Tibial nerve (tissue), 4 donors: ENCODE measurements around the gene RHEB. TPM values are rescaled to one million over a fixed set of nuclear protein-coding genes. Genes with fewer than 3 reads are reported as not detected.

ENCODE experiments used
- DNase-seq, 2 donors: peaks; one replicate each; pipeline ENCODE4 v3.0.0-alpha.2; 2019; ENCODE audit warnings: low spot score in 2 of 2
- H3K27ac ChIP-seq, 4 donors: fragments of 200-600 bp; sonication (generic) in 3 of 4; one replicate each; pipeline ENCODE4 v1.5.1; 2017 to 2019; ENCODE audit warnings: mild to moderate bottlenecking in 1 of 4
- H3K27me3 ChIP-seq, 2 donors: fragments of 200-600 bp; sonication (generic) in 1 of 2; one replicate each; pipeline versions ENCODE4 v1.5.1 to v1.6.0; 2017 to 2019
- H3K36me3 ChIP-seq, 3 donors: fragments of 200-600 bp; sonication (generic); one replicate each; pipeline ENCODE4 v1.5.1; 2018 to 2019
- H3K4me1 ChIP-seq, 4 donors: fragments of 200-600 bp; sonication (generic) in 3 of 4; one replicate each; pipeline ENCODE4 v1.5.1; 2017 to 2019
- H3K4me3 ChIP-seq, 4 donors: fragments of 200-600 bp; sonication (generic) in 3 of 4; one replicate each; pipeline ENCODE4 v1.5.1; 2017 to 2019; ENCODE audit warnings: mild to moderate bottlenecking in 1 of 4, moderate library complexity in 1 of 4
- H3K9me3 ChIP-seq, 4 donors: fragments of 200-600 bp; sonication (generic) in 3 of 4; one replicate each; pipeline ENCODE4 v1.5.1; 2017 to 2019
- EP300 ChIP-seq, 2 donors: sonication (generic); formaldehyde crosslinking; IDR thresholded peaks; one replicate each; pipeline ENCODE4 v1.6.1; 2017; ENCODE audit warnings: antibody characterized with exemption in 2 of 2, mild to moderate bottlenecking in 1 of 2
- POLR2A ChIP-seq, 2 donors: fragments of 450-650 bp; IDR thresholded peaks; one replicate each; pipeline ENCODE4 v1.6.1; 2017; ENCODE audit warnings: antibody characterized with exemption in 2 of 2, mild to moderate bottlenecking in 2 of 2, moderate library complexity in 2 of 2
- WGBS, 2 donors: methylation state at CpG; one replicate each; pipeline ENCODE4 v1.1.5; 2018; 5-methylcytosine and 5-hydroxymethylcytosine counted together
- total RNA-seq, 4 donors: library from RNA; depleted of rRNA; stranded (reverse); fragments of >200 nt; gene quantifications; one replicate each; pipeline ENCODE4 v1.1.0, GENCODE V29; 2016
- TF ChIP-seq, protein P1 (sequence below), 5 experiments: fragments of 200-600 bp in 3 of 5; fragments of 450-650 bp in 2 of 5; sonication (generic) in 3 of 5; IDR thresholded peaks; one replicate each; pipeline ENCODE4 v1.5.1; 2016 to 2019; ENCODE audit warnings: antibody characterized with exemption in 5 of 5, mild to moderate bottlenecking in 3 of 5, moderate library complexity in 2 of 5

The RHEB gene
- total RNA-seq, 4 donors from 2014 or later, result 95.4 to 128 (median 103) TPM

- Histone ChIP-seq H3K27me3 (no peaks in the 10 kb centered on the region), H3K4me3 (no peak overlapping the region), H3K27ac (peak overlapping the region in 1 of 4 donors; percentile 29), H3K9me3 (peaks cover 0 to 19% (median 5%) of the 10 kb centered on the region in 4 donors), H3K36me3 (peaks cover 0 to 75% (median 10%) of the 10 kb centered on the region in 3 donors), H3K4me1 (peaks cover 0 to 25% (median 17%) of the 10 kb centered on the region in 4 donors)
- TF ChIP-seq POLR2A (IDR thresholded peaks at IDR 0.05) (no peak), EP300 (IDR thresholded peaks at IDR 0.05) (no peak)
- TF ChIP-seq, protein P1, sequence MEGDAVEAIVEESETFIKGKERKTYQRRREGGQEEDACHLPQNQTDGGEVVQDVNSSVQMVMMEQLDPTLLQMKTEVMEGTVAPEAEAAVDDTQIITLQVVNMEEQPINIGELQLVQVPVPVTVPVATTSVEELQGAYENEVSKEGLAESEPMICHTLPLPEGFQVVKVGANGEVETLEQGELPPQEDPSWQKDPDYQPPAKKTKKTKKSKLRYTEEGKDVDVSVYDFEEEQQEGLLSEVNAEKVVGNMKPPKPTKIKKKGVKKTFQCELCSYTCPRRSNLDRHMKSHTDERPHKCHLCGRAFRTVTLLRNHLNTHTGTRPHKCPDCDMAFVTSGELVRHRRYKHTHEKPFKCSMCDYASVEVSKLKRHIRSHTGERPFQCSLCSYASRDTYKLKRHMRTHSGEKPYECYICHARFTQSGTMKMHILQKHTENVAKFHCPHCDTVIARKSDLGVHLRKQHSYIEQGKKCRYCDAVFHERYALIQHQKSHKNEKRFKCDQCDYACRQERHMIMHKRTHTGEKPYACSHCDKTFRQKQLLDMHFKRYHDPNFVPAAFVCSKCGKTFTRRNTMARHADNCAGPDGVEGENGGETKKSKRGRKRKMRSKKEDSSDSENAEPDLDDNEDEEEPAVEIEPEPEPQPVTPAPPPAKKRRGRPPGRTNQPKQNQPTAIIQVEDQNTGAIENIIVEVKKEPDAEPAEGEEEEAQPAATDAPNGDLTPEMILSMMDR (IDR thresholded peaks at IDR 0.05), result no peak
- DNase-seq, result no peak
- 90 to 91% methylated on average over 8 of the region's 8 CpGs for WGBS, 2 donors
Measured at GRCh38 chr7:151465169-151465568, 54.5 kb downstream of the RHEB start.

GRCh38 chr7:151462306-151462779 lies 57.4 kb downstream of the RHEB start:
- Histone ChIP-seq H3K4me1 (peaks cover 0 to 27% (median 26%) of the 10 kb centered on the region in 4 donors), H3K4me3 (no peak overlapping the region), H3K27me3 (no peaks in the 10 kb centered on the region), H3K27ac (peak overlapping the region in 2 of 4 donors; percentile 95 to 98), H3K9me3 (peaks cover 0 to 19% (median 5%) of the 10 kb centered on the region in 4 donors), H3K36me3 (peaks cover 0 to 46% (median 0%) of the 10 kb centered on the region in 3 donors)
- DNase-seq, result no peak
- 50 to 56% methylated on average over 1 of the region's 1 CpG for WGBS, 2 donors
- no peak for TF ChIP-seq EP300 (IDR thresholded peaks at IDR 0.05)
- TF ChIP-seq, protein P1 (IDR thresholded peaks at IDR 0.05), result no peak
- no peak for TF ChIP-seq POLR2A (IDR thresholded peaks at IDR 0.05)

DNA sequence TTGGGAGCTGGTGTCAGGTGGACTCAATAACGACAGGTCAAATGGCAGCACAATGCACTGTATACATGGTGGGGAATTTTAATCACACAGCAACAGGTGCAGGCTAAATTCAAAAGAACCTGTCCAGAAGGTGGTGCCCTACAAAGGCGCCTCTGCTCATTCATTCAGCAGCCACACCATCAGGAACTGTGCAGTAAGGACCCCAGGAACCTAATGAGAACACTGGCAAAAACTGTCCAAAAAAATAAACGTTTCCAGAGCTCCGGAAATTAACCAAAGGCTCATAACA lies 57.8 kb downstream of the RHEB start:
- WGBS, 2 donors, result 57 to 70% methylated on average over 4 of the region's 4 CpGs
- DNase-seq, result no peak
- TF ChIP-seq POLR2A (IDR thresholded peaks at IDR 0.05) (no peak), EP300 (IDR thresholded peaks at IDR 0.05) (no peak)
- TF ChIP-seq, protein P1 (IDR thresholded peaks at IDR 0.05), result no peak
- H3K27ac ChIP-seq, result peak overlapping the region in 2 of 4 donors; percentile 95 to 98
- H3K27me3 ChIP-seq, result no peaks in the 10 kb centered on the region
- H3K9me3 ChIP-seq, result peaks cover 0 to 19% (median 5%) of the 10 kb centered on the region in 4 donors
- H3K4me3 ChIP-seq, result no peak overlapping the region
- H3K36me3 ChIP-seq, result peaks cover 0 to 42% (median 0%) of the 10 kb centered on the region in 3 donors
- H3K4me1 ChIP-seq, result peaks cover 0 to 27% (median 26%) of the 10 kb centered on the region in 4 donors

- Histone ChIP-seq H3K27me3 (no peaks in the 10 kb centered on the region), H3K4me1 (peaks cover 0 to 27% (median 26%) of the 10 kb centered on the region in 4 donors), H3K36me3 (peaks cover 0 to 36% (median 0%) of the 10 kb centered on the region in 3 donors), H3K27ac (peak overlapping the region; percentile 85 to 98 (median 96)), H3K4me3 (peak overlapping the region in 1 of 4 donors; percentile 16), H3K9me3 (peaks cover 0 to 19% (median 5%) of the 10 kb centered on the region in 4 donors)
- DNase-seq, result no peak
- WGBS, 2 donors, result 82 to 90% methylated on average over 6 of the region's 6 CpGs
- TF ChIP-seq, protein P1 (IDR thresholded peaks at IDR 0.05), result no peak
- TF ChIP-seq POLR2A (IDR thresholded peaks at IDR 0.05) (no peak), EP300 (IDR thresholded peaks at IDR 0.05) (no peak)
Measured at GRCh38 chr7:151461096-151461941, 58.4 kb downstream of the RHEB start.

DNA sequence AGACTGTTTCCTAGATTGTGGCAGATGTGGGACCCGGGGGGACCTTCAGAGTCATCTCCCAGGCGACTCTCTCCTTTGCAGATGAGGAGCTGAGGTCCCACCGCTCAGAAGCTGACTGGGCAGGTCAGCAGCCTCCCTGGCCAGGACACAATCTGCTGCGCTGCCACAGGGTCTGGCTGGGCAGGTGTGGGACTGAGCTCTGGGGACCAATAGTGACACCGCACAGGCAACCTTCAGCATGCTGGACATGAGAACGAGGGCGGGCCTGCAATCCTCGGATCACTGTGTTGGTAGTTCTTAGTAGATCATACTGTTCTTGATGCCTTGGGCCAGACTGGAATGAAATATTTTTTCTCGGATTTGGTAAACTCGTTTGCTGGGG lies 59.2 kb downstream of the RHEB start:
- 28 to 43% methylated on average over 8 to 10 of the region's 10 CpGs for WGBS, 2 donors
- H3K36me3 ChIP-seq, result peaks cover 0 to 28% (median 0%) of the 10 kb centered on the region in 3 donors
- H3K4me3 ChIP-seq, result peak overlapping the region in 3 of 4 donors; percentile 9 to 22 (median 16)
- H3K27me3 ChIP-seq, result no peaks in the 10 kb centered on the region
- TF ChIP-seq EP300 (IDR thresholded peaks at IDR 0.05) (no peak), POLR2A (IDR thresholded peaks at IDR 0.05) (no peak)
- TF ChIP-seq, protein P1 (IDR thresholded peaks at IDR 0.05), result no peak
- peaks cover 0 to 19% (median 5%) of the 10 kb centered on the region in 4 donors for H3K9me3 ChIP-seq
- peak overlapping the region; percentile 85 to 98 (median 96) for H3K27ac ChIP-seq
- peaks cover 0 to 27% (median 26%) of the 10 kb centered on the region in 4 donors for H3K4me1 ChIP-seq
- DNase-seq, result peak; percentile 38 to 50
